GM12878 (cell line): ENCODE results near the gene CYP8B1. TPM values are rescaled to one million over a fixed set of nuclear protein-coding genes. Genes with fewer than 3 reads are reported as not detected.

Experiments
- ATAC-seq: fragments of 200-7000 bp; cut with Tn5 transposase; 3 replicates; pipeline ENCODE4 v1.9.1; 2020; ENCODE audit warnings: mild to moderate bottlenecking, moderate library complexity
- BruUV-seq: library from RNA; stranded (reverse); fragments of 400-500 nt; replicated peaks from 2 replicates; lab custom pipeline; 2021; lab: Mats Ljungman, UMichigan
- CTCF ChIA-PET: fragments of 300-600 bp; sonication (Branson Sonifier 250); formaldehyde crosslinking; extraction: SDS; loops from one replicate; lab custom pipeline; 2021; ENCODE audit warnings: inconsistent platforms; lab: Yijun Ruan, JAX
- POLR2A ChIA-PET: fragments of 350-600 bp; formaldehyde crosslinking; extraction: SDS; loops from one replicate; lab custom pipeline; 2021; ENCODE audit warnings: inconsistent platforms; lab: Charles Lee
- RAD21 ChIA-PET: fragments of 300-600 bp; sonication (Branson Sonifier 250); formaldehyde crosslinking; loops from one replicate; lab custom pipeline; 2023; ENCODE audit warnings: antibody characterized with exemption; ENCODE audit not compliant: unreplicated experiment; lab: Charles Lee
- SMC1A ChIA-PET: fragments of 300-600 bp; sonication (Branson Sonifier 250); formaldehyde crosslinking; loops from one replicate; lab custom pipeline; 2023; ENCODE audit not compliant: unreplicated experiment, uncharacterized antibody; lab: Charles Lee
- DNase-seq: peaks from one replicate; pipeline ENCODE4 v3.0.0-alpha.2; 2011; ENCODE audit warnings: low read depth, low spot score
- FAIRE-seq: peaks from 3 replicates; lab custom pipeline; 2011; peaks lifted over from hg19 to GRCh38; lab: Jason Lieb, UNC
- H2AFZ ChIP-seq: 2 replicates; pipeline ENCODE4 v1.6.0; 2011; ENCODE audit warnings: low read depth, low read length, control low read depth; ENCODE audit not compliant: control insufficient read depth
- H3K27ac ChIP-seq: 2 replicates; pipeline ENCODE4 v1.5.1; 2011; ENCODE audit warnings: control low read depth; ENCODE audit not compliant: control insufficient read depth, insufficient read depth
- H3K27me3 ChIP-seq, 2 experiments: replicated peaks in 1 of 2; 2 replicates each; pipeline versions ENCODE4 v1.6.0 to v1.6.1; 2011; ENCODE audit warnings: low read length in 1 of 2; ENCODE audit not compliant: control insufficient read depth in 2 of 2, insufficient read depth in 2 of 2
- H3K36me3 ChIP-seq, 2 experiments: 2 replicates each; pipeline ENCODE4 v1.5.1; 2011; ENCODE audit warnings: low read length in 1 of 2; ENCODE audit not compliant: control insufficient read depth in 2 of 2, insufficient read depth in 2 of 2
- H3K4me1 ChIP-seq: 2 replicates; pipeline ENCODE4 v1.6.1; 2011; ENCODE audit warnings: mild to moderate bottlenecking, low read length, moderate library complexity, mixed read lengths; ENCODE audit not compliant: control insufficient read depth, insufficient read depth
- H3K4me2 ChIP-seq: 2 replicates; pipeline ENCODE4 v1.6.0; 2011; ENCODE audit warnings: control low read depth; ENCODE audit not compliant: control insufficient read depth, insufficient read depth
- H3K4me3 ChIP-seq: fragments of 200-600 bp; sonication (generic); 2 replicates; pipeline ENCODE4 v1.5.1; 2016
- H3K79me2 ChIP-seq: 2 replicates; pipeline ENCODE4 v1.6.0; 2011; ENCODE audit warnings: low read length; ENCODE audit not compliant: control insufficient read depth, insufficient read depth
- H3K9ac ChIP-seq: 2 replicates; pipeline ENCODE4 v1.8.0; 2011; ENCODE audit warnings: low read length, control low read depth, mixed read lengths; ENCODE audit not compliant: control insufficient read depth, insufficient read depth
- H3K9me3 ChIP-seq: replicated peaks from 3 replicates; pipeline ENCODE4 v1.5.1; 2011; ENCODE audit warnings: mild to moderate bottlenecking, low read length; ENCODE audit not compliant: control insufficient read depth, insufficient read depth
- H4K20me1 ChIP-seq: 2 replicates; pipeline ENCODE4 v1.6.0; 2011; ENCODE audit not compliant: control insufficient read depth, insufficient read depth
- CEBPB ChIP-seq, 2 experiments: fragments of 150-350 bp in 1 of 2; IDR thresholded peaks; 2 replicates each; pipeline ENCODE4 v1.6.1; 2012 to 2014; ENCODE audit warnings: low read depth in 2 of 2, low read length in 2 of 2, borderline replicate concordance in 1 of 2, inconsistent platforms in 1 of 2
- IRF4 ChIP-seq: IDR thresholded peaks from 2 replicates; pipeline ENCODE4 v1.6.1; 2011; ENCODE audit warnings: low read depth, low read length
- MEF2A ChIP-seq: IDR thresholded peaks from 2 replicates; pipeline ENCODE4 v1.6.1; 2011; ENCODE audit warnings: low read depth, mild to moderate bottlenecking, low read length, moderate library complexity; ENCODE audit not compliant: insufficient read depth
- MTA2 ChIP-seq: fragments of 450-650 bp; IDR thresholded peaks from 2 replicates; pipeline ENCODE4 v1.6.1; 2016; ENCODE audit warnings: low read depth, mild to moderate bottlenecking, moderate library complexity
- NFYB ChIP-seq: IDR thresholded peaks from 2 replicates; pipeline ENCODE4 v1.6.1; 2011; ENCODE audit warnings: low read depth, mild to moderate bottlenecking, low read length, improper control_type of control experiment, moderate library complexity; ENCODE audit not compliant: insufficient read depth
- NR2C2 ChIP-seq: IDR thresholded peaks from 2 replicates; pipeline ENCODE4 v1.6.1; 2011; ENCODE audit warnings: borderline replicate concordance, low read depth; ENCODE audit not compliant: control insufficient read depth, insufficient read length
- NR2F1 ChIP-seq: fragments of 450-650 bp; conservative IDR thresholded peaks from 2 replicates; pipeline ENCODE4 v1.6.1; 2017; ENCODE audit warnings: mild to moderate bottlenecking
- PAX5 ChIP-seq: IDR thresholded peaks from 2 replicates; pipeline ENCODE4 v1.6.1; 2011; ENCODE audit warnings: low read depth, low read length, borderline replicate concordance
- SMARCA5 ChIP-seq: fragments of 450-650 bp; IDR thresholded peaks from 2 replicates; pipeline ENCODE4 v1.6.1; 2017; ENCODE audit warnings: mild to moderate bottlenecking
- SP1 ChIP-seq: IDR thresholded peaks from one replicate; pipeline ENCODE4 v1.6.1; 2011; ENCODE audit warnings: low read depth, low read length
- TARDBP ChIP-seq: IDR thresholded peaks from 2 replicates; pipeline ENCODE4 v1.6.1; 2016; ENCODE audit warnings: borderline replicate concordance
- TCF12 ChIP-seq: IDR thresholded peaks from 2 replicates; pipeline ENCODE4 v1.6.1; 2011; ENCODE audit warnings: low read depth, mild to moderate bottlenecking, low read length
- WRNIP1 ChIP-seq: IDR thresholded peaks from 2 replicates; pipeline ENCODE4 v1.6.1; 2011; ENCODE audit warnings: low read depth, low read length, improper control_type of control experiment, borderline replicate concordance
- ZNF24 ChIP-seq: fragments of 450-650 bp; IDR thresholded peaks from 2 replicates; pipeline ENCODE4 v1.6.1; 2017; ENCODE audit warnings: antibody characterized with exemption, mild to moderate bottlenecking
- WGBS: methylation state at CpG from one replicate; pipeline ENCODE4 v1.1.6; 2016; ENCODE audit warnings: low lambda C conversion rate; ENCODE audit not compliant: insufficient replicate concordance, insufficient coverage; ENCODE audit errors: missing lambda C conversion rate; 5-methylcytosine and 5-hydroxymethylcytosine counted together
- in situ Hi-C: fragments of 300-500 bp; cut with MboI; formaldehyde crosslinking; loops from 9 replicates; pipeline ENCODE4 v1.14.3; 2018; ENCODE audit warnings: mixed read lengths
- intact Hi-C: fragments of 100-400 bp; cut with micrococcal nuclease; formaldehyde crosslinking; loops from one replicate; pipeline ENCODE4 v1.14.2; 2022; ENCODE audit not compliant: unreplicated experiment
- polyA plus RNA-seq, 11 experiments: library from polyadenylated mRNA; depleted of rRNA in 4 of 11; unstranded in 6 of 11; stranded (reverse) in 5 of 11; fragments of >200 nt; fragmentation: Nextera tagmentation in 4 of 11; fragmentation: Illumina TruSeq in 1 of 11; extraction: Ambion mirVana in 4 of 11; extraction: Trizol in 1 of 11; gene quantifications; 1 replicate in 1 of 11; 2 replicates in 10 of 11; pipeline versions ENCODE4 v1.2.1 to v1.2.3, GENCODE V29; 2011 to 2016; ENCODE audit warnings: inconsistent platforms in 2 of 11, missing spikeins in 2 of 11, low read depth in 1 of 11
- total RNA-seq, 4 experiments: library from RNA; depleted of rRNA in 3 of 4; stranded (reverse); fragments of >200 nt in 3 of 4; fragmentation: Illumina TruSeq in 1 of 4; extraction: Trizol in 1 of 4; gene quantifications; 2 replicates each; pipeline versions ENCODE4 v1.2.1 to v1.2.3, GENCODE V29; 2013 to 2021
- TF ChIP-seq, protein P1 (sequence below): fragments of 450-650 bp; IDR thresholded peaks from 2 replicates; pipeline ENCODE4 v1.6.1; 2017; ENCODE audit warnings: mild to moderate bottlenecking, moderate library complexity
- TF ChIP-seq, protein P2 (sequence below): fragments of 450-650 bp; IDR thresholded peaks from 2 replicates; pipeline ENCODE4 v1.6.1; 2017; ENCODE audit warnings: mild to moderate bottlenecking, moderate library complexity
- TF ChIP-seq, protein P3 (sequence below): IDR thresholded peaks from 2 replicates; pipeline ENCODE4 v1.6.1; 2012; ENCODE audit warnings: low read depth, low read length, improper control_type of control experiment
- TF ChIP-seq, protein P4 (sequence below): IDR thresholded peaks from 2 replicates; pipeline ENCODE4 v1.6.1; 2011; ENCODE audit warnings: low read depth, low read length, improper control_type of control experiment, borderline replicate concordance

CYP8B1 gene
- total and polyA plus RNA-seq, 10 of the 15 experiments (the other 5 are each of a cell fraction or from before 2014, with no cell fraction given) = 0.08 TPM; not detected in 9

DNA sequence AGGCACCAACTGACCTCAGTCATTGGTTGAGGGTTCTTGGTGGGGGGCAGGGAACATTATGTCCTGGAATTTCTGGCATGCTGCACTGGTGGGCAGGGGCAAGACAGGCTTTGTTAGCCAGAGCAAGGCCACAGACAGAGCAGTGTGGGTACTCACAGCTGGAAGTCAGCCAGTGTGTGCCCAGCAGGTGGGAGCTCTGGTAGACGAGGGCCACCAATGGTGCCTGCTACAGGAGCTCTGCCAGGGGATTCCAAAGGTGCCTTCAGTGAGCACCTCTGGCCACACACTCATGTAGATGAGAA is 31.3 kb downstream of the CYP8B1 start:
- H3K79me2 ChIP-seq = no peaks in the 10 kb centered on the region
- no peak overlapping the region for H3K4me3 ChIP-seq
- no peaks in the 10 kb centered on the region for H4K20me1 ChIP-seq
- H3K4me2 ChIP-seq = no peak overlapping the region
- ChIA-PET SMC1A (interaction anchor here (1.0 kb wide), 1 partner anchor 13 kb away, joined by 3 read pairs; no protein-coding TSS in a partner anchor), RAD21 (no interaction called here), POLR2A (no interaction called here), CTCF (no interaction called here)
- no peak overlapping the region for H3K9ac ChIP-seq
- no peaks in the 10 kb centered on the region for H3K27me3 ChIP-seq
- BruUV-seq = no TSS peak
- 95% methylated on average over 1 of the region's 1 CpG for WGBS
- H3K27ac ChIP-seq = no peak overlapping the region
- intact Hi-C loops (no loop called here), in situ Hi-C loops (no loop called here)
- DNase-seq (no peak), FAIRE-seq (no peak), ATAC-seq (no peak)
- no peaks in the 10 kb centered on the region for H3K36me3 ChIP-seq
- no peak overlapping the region for H2AFZ ChIP-seq
- H3K9me3 ChIP-seq = no peaks in the 10 kb centered on the region
- peaks cover 5% of the 10 kb centered on the region for H3K4me1 ChIP-seq
- TF ChIP-seq IRF4 (no peak), MEF2A (no peak), ZNF24 (no peak), NFYB (no peak), NR2F1 (no peak), PAX5 (no peak), SP1 (no peak), CEBPB (IDR thresholded peaks at IDR 0.05; ENCODE audit: borderline replicate concordance in 1 of 2, low read depth in 2 of 2, low read length in 2 of 2) (no peak), TARDBP (no peak), SMARCA5 (no peak), NR2C2 (no peak), TCF12 (no peak), MTA2 (no peak), WRNIP1 (no peak)
- TF ChIP-seq, protein P1, sequence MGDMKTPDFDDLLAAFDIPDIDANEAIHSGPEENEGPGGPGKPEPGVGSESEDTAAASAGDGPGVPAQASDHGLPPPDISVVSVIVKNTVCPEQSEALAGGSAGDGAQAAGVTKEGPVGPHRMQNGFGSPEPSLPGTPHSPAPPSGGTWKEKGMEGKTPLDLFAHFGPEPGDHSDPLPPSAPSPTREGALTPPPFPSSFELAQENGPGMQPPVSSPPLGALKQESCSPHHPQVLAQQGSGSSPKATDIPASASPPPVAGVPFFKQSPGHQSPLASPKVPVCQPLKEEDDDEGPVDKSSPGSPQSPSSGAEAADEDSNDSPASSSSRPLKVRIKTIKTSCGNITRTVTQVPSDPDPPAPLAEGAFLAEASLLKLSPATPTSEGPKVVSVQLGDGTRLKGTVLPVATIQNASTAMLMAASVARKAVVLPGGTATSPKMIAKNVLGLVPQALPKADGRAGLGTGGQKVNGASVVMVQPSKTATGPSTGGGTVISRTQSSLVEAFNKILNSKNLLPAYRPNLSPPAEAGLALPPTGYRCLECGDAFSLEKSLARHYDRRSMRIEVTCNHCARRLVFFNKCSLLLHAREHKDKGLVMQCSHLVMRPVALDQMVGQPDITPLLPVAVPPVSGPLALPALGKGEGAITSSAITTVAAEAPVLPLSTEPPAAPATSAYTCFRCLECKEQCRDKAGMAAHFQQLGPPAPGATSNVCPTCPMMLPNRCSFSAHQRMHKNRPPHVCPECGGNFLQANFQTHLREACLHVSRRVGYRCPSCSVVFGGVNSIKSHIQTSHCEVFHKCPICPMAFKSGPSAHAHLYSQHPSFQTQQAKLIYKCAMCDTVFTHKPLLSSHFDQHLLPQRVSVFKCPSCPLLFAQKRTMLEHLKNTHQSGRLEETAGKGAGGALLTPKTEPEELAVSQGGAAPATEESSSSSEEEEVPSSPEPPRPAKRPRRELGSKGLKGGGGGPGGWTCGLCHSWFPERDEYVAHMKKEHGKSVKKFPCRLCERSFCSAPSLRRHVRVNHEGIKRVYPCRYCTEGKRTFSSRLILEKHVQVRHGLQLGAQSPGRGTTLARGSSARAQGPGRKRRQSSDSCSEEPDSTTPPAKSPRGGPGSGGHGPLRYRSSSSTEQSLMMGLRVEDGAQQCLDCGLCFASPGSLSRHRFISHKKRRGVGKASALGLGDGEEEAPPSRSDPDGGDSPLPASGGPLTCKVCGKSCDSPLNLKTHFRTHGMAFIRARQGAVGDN = no peak
- TF ChIP-seq, protein P2, sequence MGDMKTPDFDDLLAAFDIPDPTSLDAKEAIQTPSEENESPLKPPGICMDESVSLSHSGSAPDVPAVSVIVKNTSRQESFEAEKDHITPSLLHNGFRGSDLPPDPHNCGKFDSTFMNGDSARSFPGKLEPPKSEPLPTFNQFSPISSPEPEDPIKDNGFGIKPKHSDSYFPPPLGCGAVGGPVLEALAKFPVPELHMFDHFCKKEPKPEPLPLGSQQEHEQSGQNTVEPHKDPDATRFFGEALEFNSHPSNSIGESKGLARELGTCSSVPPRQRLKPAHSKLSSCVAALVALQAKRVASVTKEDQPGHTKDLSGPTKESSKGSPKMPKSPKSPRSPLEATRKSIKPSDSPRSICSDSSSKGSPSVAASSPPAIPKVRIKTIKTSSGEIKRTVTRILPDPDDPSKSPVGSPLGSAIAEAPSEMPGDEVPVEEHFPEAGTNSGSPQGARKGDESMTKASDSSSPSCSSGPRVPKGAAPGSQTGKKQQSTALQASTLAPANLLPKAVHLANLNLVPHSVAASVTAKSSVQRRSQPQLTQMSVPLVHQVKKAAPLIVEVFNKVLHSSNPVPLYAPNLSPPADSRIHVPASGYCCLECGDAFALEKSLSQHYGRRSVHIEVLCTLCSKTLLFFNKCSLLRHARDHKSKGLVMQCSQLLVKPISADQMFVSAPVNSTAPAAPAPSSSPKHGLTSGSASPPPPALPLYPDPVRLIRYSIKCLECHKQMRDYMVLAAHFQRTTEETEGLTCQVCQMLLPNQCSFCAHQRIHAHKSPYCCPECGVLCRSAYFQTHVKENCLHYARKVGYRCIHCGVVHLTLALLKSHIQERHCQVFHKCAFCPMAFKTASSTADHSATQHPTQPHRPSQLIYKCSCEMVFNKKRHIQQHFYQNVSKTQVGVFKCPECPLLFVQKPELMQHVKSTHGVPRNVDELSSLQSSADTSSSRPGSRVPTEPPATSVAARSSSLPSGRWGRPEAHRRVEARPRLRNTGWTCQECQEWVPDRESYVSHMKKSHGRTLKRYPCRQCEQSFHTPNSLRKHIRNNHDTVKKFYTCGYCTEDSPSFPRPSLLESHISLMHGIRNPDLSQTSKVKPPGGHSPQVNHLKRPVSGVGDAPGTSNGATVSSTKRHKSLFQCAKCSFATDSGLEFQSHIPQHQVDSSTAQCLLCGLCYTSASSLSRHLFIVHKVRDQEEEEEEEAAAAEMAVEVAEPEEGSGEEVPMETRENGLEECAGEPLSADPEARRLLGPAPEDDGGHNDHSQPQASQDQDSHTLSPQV = no peak
- TF ChIP-seq, protein P3, sequence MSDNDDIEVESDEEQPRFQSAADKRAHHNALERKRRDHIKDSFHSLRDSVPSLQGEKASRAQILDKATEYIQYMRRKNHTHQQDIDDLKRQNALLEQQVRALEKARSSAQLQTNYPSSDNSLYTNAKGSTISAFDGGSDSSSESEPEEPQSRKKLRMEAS = no peak
- TF ChIP-seq, protein P4, sequence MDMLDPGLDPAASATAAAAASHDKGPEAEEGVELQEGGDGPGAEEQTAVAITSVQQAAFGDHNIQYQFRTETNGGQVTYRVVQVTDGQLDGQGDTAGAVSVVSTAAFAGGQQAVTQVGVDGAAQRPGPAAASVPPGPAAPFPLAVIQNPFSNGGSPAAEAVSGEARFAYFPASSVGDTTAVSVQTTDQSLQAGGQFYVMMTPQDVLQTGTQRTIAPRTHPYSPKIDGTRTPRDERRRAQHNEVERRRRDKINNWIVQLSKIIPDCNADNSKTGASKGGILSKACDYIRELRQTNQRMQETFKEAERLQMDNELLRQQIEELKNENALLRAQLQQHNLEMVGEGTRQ = no peak
